Uterine smooth muscle cell (primary cell): ENCODE measurements around the gene CXorf51A. TPM values are rescaled to one million over a fixed set of nuclear protein-coding genes. Genes with fewer than 3 reads are reported as not detected.

ENCODE experiments used
- total RNA-seq: library from RNA; depleted of rRNA; stranded (reverse); fragments of >200 nt; gene quantifications from 2 replicates; pipeline ENCODE4 v1.2.3, GENCODE V29; 2014

Gene CXorf51A
- not detected in 2 replicates for total RNA-seq

DNA sequence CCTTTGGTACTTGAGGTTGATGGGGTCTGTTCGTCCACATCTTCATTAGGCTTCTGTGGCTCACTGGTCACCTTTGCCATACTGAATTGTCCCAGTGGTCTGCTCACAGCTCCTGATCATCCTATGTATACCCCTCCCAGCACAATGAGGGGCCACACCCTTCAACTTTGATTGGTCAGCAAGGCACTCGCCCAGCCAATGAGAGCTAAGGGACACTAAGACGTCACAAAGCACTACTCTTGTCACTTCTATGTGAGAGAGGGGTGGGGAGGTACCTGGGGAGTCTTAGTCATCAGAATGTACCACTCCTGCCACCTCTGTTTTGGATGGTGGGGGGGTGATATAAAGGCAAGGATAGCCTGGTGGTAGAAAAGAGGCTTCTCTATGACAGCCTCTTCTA lies at the start of gene CXorf51A:
CXorf51A (minus strand) TSS at position 101 of the 400 bp plus-strand sequence; CDS start at position 80, 21 bp downstream.

DNA sequence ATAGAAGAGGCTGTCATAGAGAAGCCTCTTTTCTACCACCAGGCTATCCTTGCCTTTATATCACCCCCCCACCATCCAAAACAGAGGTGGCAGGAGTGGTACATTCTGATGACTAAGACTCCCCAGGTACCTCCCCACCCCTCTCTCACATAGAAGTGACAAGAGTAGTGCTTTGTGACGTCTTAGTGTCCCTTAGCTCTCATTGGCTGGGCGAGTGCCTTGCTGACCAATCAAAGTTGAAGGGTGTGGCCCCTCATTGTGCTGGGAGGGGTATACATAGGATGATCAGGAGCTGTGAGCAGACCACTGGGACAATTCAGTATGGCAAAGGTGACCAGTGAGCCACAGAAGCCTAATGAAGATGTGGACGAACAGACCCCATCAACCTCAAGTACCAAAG lies 5.1 kb downstream of the CXorf51A start, which contains the start of gene CXorf51B:
CXorf51B (plus strand) TSS at position 301 of the 400 bp plus-strand sequence; CDS start at position 322, 21 bp downstream.

Other genes starting within 250 kb of the CXorf51A start
- gene CXorf51B, start 5.0 kb downstream of the CXorf51A start, total RNA-seq: not detected in 2 replicates